HepG2 (cell line): ENCODE results near the gene DPEP1. TPM values are rescaled to one million over a fixed set of nuclear protein-coding genes. Genes with fewer than 3 reads are reported as not detected.
A peak's percentile ranks its signal among the peaks of the same experiment; 100 is the strongest.

Source experiments
- AGO1 ChIP-seq: fragments of 200-400 bp; formaldehyde crosslinking; IDR thresholded peaks from 2 replicates; pipeline ENCODE4 v1.6.1; 2017; ENCODE audit warnings: mild to moderate bottlenecking, low read depth, low read length, moderate library complexity; ENCODE audit not compliant: poor library complexity, severe bottlenecking
- ATAD3A ChIP-seq: sonication (generic); formaldehyde crosslinking; IDR thresholded peaks from 2 replicates; pipeline ENCODE4 v1.4.0; 2020; ENCODE audit warnings: missing genetic modification reagents
- ATM ChIP-seq: fragments of 450-650 bp; IDR thresholded peaks from 2 replicates; pipeline ENCODE4 v1.7.1; 2017; ENCODE audit warnings: mild to moderate bottlenecking, borderline replicate concordance
- BORCS8-MEF2B ChIP-seq: sonication (generic); formaldehyde crosslinking; IDR thresholded peaks from 2 replicates; pipeline ENCODE4 v1.8.0; 2022; ENCODE audit warnings: mild to moderate bottlenecking, missing genetic modification reagents
- BRD4 ChIP-seq: sonication (generic); formaldehyde crosslinking; IDR thresholded peaks from 2 replicates; pipeline ENCODE4 v1.4.0; 2020; ENCODE audit warnings: missing genetic modification reagents
- CHD2 ChIP-seq: IDR thresholded peaks from 2 replicates; pipeline ENCODE4 v1.6.1; 2011; ENCODE audit warnings: low read depth, low read length, improper control_type of control experiment
- HNRNPLL ChIP-seq: fragments of 200-400 bp; formaldehyde crosslinking; IDR thresholded peaks from 2 replicates; pipeline ENCODE4 v1.6.1; 2017; ENCODE audit warnings: mild to moderate bottlenecking, low read depth, low read length; ENCODE audit not compliant: poor library complexity, severe bottlenecking
- HOXA9 ChIP-seq: sonication (generic); formaldehyde crosslinking; IDR thresholded peaks from 2 replicates; pipeline ENCODE4 v1.8.1; 2022; ENCODE audit warnings: missing genetic modification reagents, mild to moderate bottlenecking, moderate library complexity, borderline replicate concordance
- MYNN ChIP-seq: sonication (generic); formaldehyde crosslinking; IDR thresholded peaks from 2 replicates; pipeline ENCODE4 v1.4.0; 2020; ENCODE audit warnings: mild to moderate bottlenecking, low read depth, missing genetic modification reagents
- NR2F6 ChIP-seq, 2 experiments: IDR thresholded peaks; 2 replicates each; pipeline ENCODE4 v1.6.1; 2016; ENCODE audit warnings: antibody characterized with exemption in 1 of 2, mild to moderate bottlenecking in 1 of 2
- SNAI1 ChIP-seq: sonication (generic); formaldehyde crosslinking; IDR thresholded peaks from 2 replicates; pipeline ENCODE4 v1.5.0; 2020; ENCODE audit warnings: mild to moderate bottlenecking, missing genetic modification reagents, borderline replicate concordance
- TBL1XR1 ChIP-seq: fragments of 150-350 bp; IDR thresholded peaks from 2 replicates; pipeline ENCODE4 v1.6.1; 2014; ENCODE audit warnings: borderline replicate concordance, low read length; ENCODE audit not compliant: partially characterized antibody
- TP53 ChIP-seq: sonication (generic); formaldehyde crosslinking; conservative IDR thresholded peaks from 2 replicates; pipeline ENCODE4 v1.4.0; 2020; ENCODE audit warnings: missing genetic modification reagents
- ZBTB42 ChIP-seq: sonication (generic); formaldehyde crosslinking; IDR thresholded peaks from 2 replicates; pipeline ENCODE4 v1.5.0; 2020; ENCODE audit warnings: mild to moderate bottlenecking, missing genetic modification reagents
- ZFP90 ChIP-seq: sonication (generic); formaldehyde crosslinking; IDR thresholded peaks from 2 replicates; pipeline ENCODE4 v1.8.0; 2022; ENCODE audit warnings: missing genetic modification reagents, mild to moderate bottlenecking, inconsistent platforms, borderline replicate concordance
- ZNF10 ChIP-seq: sonication (generic); formaldehyde crosslinking; IDR thresholded peaks from 2 replicates; pipeline ENCODE4 v1.4.0; 2020; ENCODE audit warnings: mild to moderate bottlenecking, low read depth, missing genetic modification reagents, borderline replicate concordance
- ZNF142 ChIP-seq: sonication (generic); formaldehyde crosslinking; IDR thresholded peaks from 2 replicates; pipeline ENCODE4 v1.4.0; 2020; ENCODE audit warnings: missing genetic modification reagents
- ZNF224 ChIP-seq: sonication (generic); formaldehyde crosslinking; IDR thresholded peaks from 2 replicates; pipeline ENCODE4 v1.5.0; 2020; ENCODE audit warnings: mild to moderate bottlenecking, missing genetic modification reagents
- ZNF335 ChIP-seq: sonication (generic); formaldehyde crosslinking; IDR thresholded peaks from 2 replicates; pipeline ENCODE4 v1.4.0; 2020; ENCODE audit warnings: missing genetic modification reagents
- ZNF850 ChIP-seq: sonication (generic); formaldehyde crosslinking; conservative IDR thresholded peaks from 2 replicates; pipeline ENCODE4 v1.9.0; 2021; ENCODE audit warnings: mild to moderate bottlenecking, missing genetic modification reagents
- polyA plus RNA-seq, 8 experiments: library from polyadenylated mRNA; depleted of rRNA in 3 of 8; stranded (reverse) in 7 of 8; unstranded in 1 of 8; fragments of >200 nt; fragmentation: Illumina TruSeq in 4 of 8; extraction: Trizol in 4 of 8; gene quantifications; 2 replicates each; pipeline versions ENCODE4 v1.2.1 to v1.2.3, GENCODE V29; 2011 to 2016; ENCODE audit warnings: low read depth in 4 of 8, missing spikeins in 1 of 8, mixed read lengths in 1 of 8; ENCODE audit not compliant: insufficient read depth in 1 of 8
- total RNA-seq, 5 experiments: library from RNA; depleted of rRNA; stranded (reverse); fragments of >200 nt; fragmentation: Illumina TruSeq; extraction: Trizol; gene quantifications; 2 replicates each; pipeline ENCODE4 v1.2.3, GENCODE V29; 2016; ENCODE audit warnings: low read depth in 1 of 5
- TF ChIP-seq, protein P1 (sequence below): sonication (generic); formaldehyde crosslinking; IDR thresholded peaks from 2 replicates; pipeline ENCODE4 v1.5.0; 2020; ENCODE audit warnings: mild to moderate bottlenecking, missing genetic modification reagents
- TF ChIP-seq, protein P2 (sequence below): sonication (generic); formaldehyde crosslinking; IDR thresholded peaks from 2 replicates; pipeline ENCODE4 v1.8.1; 2023; ENCODE audit warnings: mild to moderate bottlenecking, missing genetic modification reagents, borderline replicate concordance

The DPEP1 gene
- total and polyA plus RNA-seq, 2 of the 13 experiments (the other 11 are each of a cell fraction or from before 2014, with no cell fraction given), result 37.6 to 52.2 TPM

DNA sequence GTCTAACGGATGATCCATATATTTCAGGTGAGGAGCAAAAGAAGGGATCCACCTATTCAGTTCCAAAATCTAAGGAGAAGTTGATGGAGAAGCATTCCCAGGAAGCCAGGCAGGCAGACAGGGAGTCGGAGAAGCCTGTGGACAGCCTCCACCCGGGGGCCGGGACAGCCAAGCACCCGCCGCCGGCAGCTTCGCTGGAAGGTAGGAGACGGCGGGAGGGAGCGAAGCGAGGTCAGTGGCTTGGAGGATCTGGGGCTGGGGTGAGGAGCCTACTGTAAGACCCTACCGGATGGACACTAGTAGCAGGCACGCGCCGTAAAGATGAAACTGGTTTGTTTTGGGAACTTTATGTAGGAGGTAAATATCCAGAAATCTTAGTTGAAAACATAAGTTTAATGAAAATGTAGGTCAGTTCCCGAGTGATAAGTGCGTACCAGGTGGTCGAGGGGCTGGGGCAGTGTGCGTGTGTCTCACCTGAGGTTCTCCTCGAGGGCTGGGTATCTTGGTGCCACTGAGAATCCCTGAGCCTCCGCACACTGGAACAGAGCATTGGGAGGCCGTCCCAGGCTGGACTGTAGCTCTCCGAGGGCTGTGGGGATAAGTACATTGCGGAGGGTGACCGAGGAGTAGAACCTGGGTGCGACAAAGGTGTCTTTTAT is 44.9 kb downstream of the DPEP1 start (continued):
- TF ChIP-seq HOXA9 (CRISPR knock-in tag) (0 out of 2 replicates have a peak, but pooled peaks have one; percentile 8), ATAD3A (CRISPR knock-in tag) (no peak), ZNF224 (CRISPR knock-in tag) (no peak), ZNF850 (CRISPR knock-in tag) (no peak), MYNN (CRISPR knock-in tag) (no peak), ZFP90 (no peak), ZNF142 (CRISPR knock-in tag) (no peak), BORCS8-MEF2B (CRISPR knock-in tag) (no peak), ZNF10 (CRISPR knock-in tag) (no peak), BRD4 (no peak), TBL1XR1 (no peak), ZNF335 (CRISPR knock-in tag) (no peak; the same call in 1 of the 2 replicates), AGO1 (no peak), ZBTB42 (peak; percentile 46; the same call in 1 of the 2 replicates), ATM (no peak), SNAI1 (CRISPR knock-in tag) (0 out of 2 replicates have a peak, but pooled peaks have one; percentile 31), CHD2 (no peak), NR2F6 (IDR thresholded peaks at IDR 0.05) (no peak), NR2F6 (CRISPR knock-in tag; IDR thresholded peaks at IDR 0.05) (no peak), HNRNPLL (no peak), TP53 (CRISPR knock-in tag) (no peak)
- TF ChIP-seq, protein P1, sequence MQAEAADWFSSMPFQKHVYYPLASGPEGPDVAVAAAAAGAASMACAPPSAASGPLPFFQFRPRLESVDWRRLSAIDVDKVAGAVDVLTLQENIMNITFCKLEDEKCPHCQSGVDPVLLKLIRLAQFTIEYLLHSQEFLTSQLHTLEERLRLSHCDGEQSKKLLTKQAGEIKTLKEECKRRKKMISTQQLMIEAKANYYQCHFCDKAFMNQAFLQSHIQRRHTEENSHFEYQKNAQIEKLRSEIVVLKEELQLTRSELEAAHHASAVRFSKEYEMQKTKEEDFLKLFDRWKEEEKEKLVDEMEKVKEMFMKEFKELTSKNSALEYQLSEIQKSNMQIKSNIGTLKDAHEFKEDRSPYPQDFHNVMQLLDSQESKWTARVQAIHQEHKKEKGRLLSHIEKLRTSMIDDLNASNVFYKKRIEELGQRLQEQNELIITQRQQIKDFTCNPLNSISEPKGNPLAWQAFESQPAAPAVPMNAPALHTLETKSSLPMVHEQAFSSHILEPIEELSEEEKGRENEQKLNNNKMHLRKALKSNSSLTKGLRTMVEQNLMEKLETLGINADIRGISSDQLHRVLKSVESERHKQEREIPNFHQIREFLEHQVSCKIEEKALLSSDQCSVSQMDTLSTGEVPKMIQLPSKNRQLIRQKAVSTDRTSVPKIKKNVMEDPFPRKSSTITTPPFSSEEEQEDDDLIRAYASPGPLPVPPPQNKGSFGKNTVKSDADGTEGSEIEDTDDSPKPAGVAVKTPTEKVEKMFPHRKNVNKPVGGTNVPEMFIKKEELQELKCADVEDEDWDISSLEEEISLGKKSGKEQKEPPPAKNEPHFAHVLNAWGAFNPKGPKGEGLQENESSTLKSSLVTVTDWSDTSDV (CRISPR knock-in tag), result no peak
- TF ChIP-seq, protein P2, sequence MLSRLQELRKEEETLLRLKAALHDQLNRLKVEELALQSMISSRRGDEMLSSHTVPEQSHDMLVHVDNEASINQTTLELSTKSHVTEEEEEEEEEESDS (CRISPR knock-in tag), result 0 out of 2 replicates have a peak, but pooled peaks have one; percentile 27
